HG03378 (cell line): Measurements from ENCODE around the gene TM9SF2.
"Not testable (repeated sequence)": the region's sequence is repeated elsewhere in the genome, so short reads cannot be mapped to it uniquely, and the experiment has no call there.

Experiments
- ATAC-seq: cut with Tn5 transposase; IDR thresholded peaks from one replicate; pipeline ENCODE4 v1.9.1; 2021; ENCODE audit warnings: mild to moderate bottlenecking, moderate library complexity; ENCODE audit not compliant: unreplicated experiment

The TM9SF2 gene

GRCh38 chr13:99501184-99501847, at the start of gene TM9SF2:
TM9SF2 (plus strand) TSS chr13:99501472; CDS start chr13:99501607, 135 bp downstream.
- peak; percentile 29 for ATAC-seq

- no peak for ATAC-seq
Observed at GRCh38 chr13:99454518-99455183, 46.6 kb upstream of the TM9SF2 start.

- ATAC-seq = no peak
Observed at GRCh38 chr13:99459099-99459850, 42.0 kb upstream of the TM9SF2 start.

GRCh38 chr13:99460802-99461201, 40.5 kb upstream of the TM9SF2 start:
- ATAC-seq = not testable (repeated sequence)

- ATAC-seq = no peak
Observed at GRCh38 chr13:99463646-99464397, 37.5 kb upstream of the TM9SF2 start.

GRCh38 chr13:99464441-99464949, 36.8 kb upstream of the TM9SF2 start:
- ATAC-seq = no peak

- no peak for ATAC-seq
Observed at GRCh38 chr13:99465454-99465853, 35.8 kb upstream of the TM9SF2 start.

GRCh38 chr13:99467764-99468163, 33.5 kb upstream of the TM9SF2 start:
- no peak for ATAC-seq

GRCh38 chr13:99469041-99469440, 32.2 kb upstream of the TM9SF2 start:
- ATAC-seq = no peak

GRCh38 chr13:99470027-99470426, 31.2 kb upstream of the TM9SF2 start:
- ATAC-seq = no peak

GRCh38 chr13:99471221-99472121, 29.8 kb upstream of the TM9SF2 start:
- ATAC-seq = no peak

- ATAC-seq = no peak
Observed at GRCh38 chr13:99472122-99472440, 29.2 kb upstream of the TM9SF2 start.

- ATAC-seq = no peak
Observed at GRCh38 chr13:99473515-99473914, 27.8 kb upstream of the TM9SF2 start.

GRCh38 chr13:99476648-99477047, 24.6 kb upstream of the TM9SF2 start:
- ATAC-seq = no peak

GRCh38 chr13:99477493-99477892, 23.8 kb upstream of the TM9SF2 start:
- ATAC-seq = no peak

GRCh38 chr13:99481366-99481765, 19.9 kb upstream of the TM9SF2 start:
- ATAC-seq = no peak

- no peak for ATAC-seq
Observed at GRCh38 chr13:99484473-99484872, 16.8 kb upstream of the TM9SF2 start.

GRCh38 chr13:99486996-99487395, 14.3 kb upstream of the TM9SF2 start:
- no peak for ATAC-seq

GRCh38 chr13:99489028-99489427, 12.2 kb upstream of the TM9SF2 start:
- ATAC-seq = no peak

GRCh38 chr13:99491750-99492149, 9.5 kb upstream of the TM9SF2 start:
- ATAC-seq = not testable (repeated sequence)
